ENCODE measurements around the gene CCDC13. TPM values are rescaled to one million over a fixed set of nuclear protein-coding genes. Genes with fewer than 3 reads are reported as not detected.

The CCDC13 gene
- total RNA-seq, 1 donor from 2014 or later = not detected

GRCh38 chr3:42745291-42745745 lies 27.7 kb downstream of the CCDC13 start:
- no peaks in the 10 kb centered on the region for H3K36me3 Mint-ChIP-seq (ENCODE audit: low read depth)
- H3K9me3 Mint-ChIP-seq = no peaks in the 10 kb centered on the region
- DNase-seq (ENCODE audit: low spot score) = no peak
- no peak overlapping the region for H3K27ac Mint-ChIP-seq
- no peaks in the 10 kb centered on the region for H3K27me3 Mint-ChIP-seq (ENCODE audit: low read depth)
- no peak overlapping the region for H3K4me3 Mint-ChIP-seq (ENCODE audit: low read depth)
- intact Hi-C loops (cut with micrococcal nuclease) = no loop called here
- H3K4me1 Mint-ChIP-seq (ENCODE audit: low read depth) = peaks cover 18% of the 10 kb centered on the region

GRCh38 chr3:42743204-42743995 lies 29.7 kb downstream of the CCDC13 start:
- Mint-ChIP-seq H3K27me3 (ENCODE audit: low read depth) (no peaks in the 10 kb centered on the region), H3K4me1 (ENCODE audit: low read depth) (peaks cover 14% of the 10 kb centered on the region), H3K4me3 (ENCODE audit: low read depth) (no peak overlapping the region), H3K27ac (no peak overlapping the region), H3K36me3 (ENCODE audit: low read depth) (no peaks in the 10 kb centered on the region), H3K9me3 (no peaks in the 10 kb centered on the region)
- intact Hi-C loops (cut with micrococcal nuclease) = loop anchor here (5.0 kb wide), 2 partner anchors 81 to 181 kb away; no protein-coding TSS in a partner anchor
- DNase-seq (ENCODE audit: low spot score) = no peak

- H3K9me3 Mint-ChIP-seq = no peaks in the 10 kb centered on the region
- no peaks in the 10 kb centered on the region for H3K36me3 Mint-ChIP-seq (ENCODE audit: low read depth)
- H3K27ac Mint-ChIP-seq = no peak overlapping the region
- intact Hi-C loops (cut with micrococcal nuclease) = loop anchor here (5.0 kb wide), 2 partner anchors 80 to 180 kb away; no protein-coding TSS in a partner anchor
- peaks cover 8% of the 10 kb centered on the region for H3K4me1 Mint-ChIP-seq (ENCODE audit: low read depth)
- H3K4me3 Mint-ChIP-seq (ENCODE audit: low read depth) = no peak overlapping the region
- DNase-seq (ENCODE audit: low spot score) = no peak
- no peaks in the 10 kb centered on the region for H3K27me3 Mint-ChIP-seq (ENCODE audit: low read depth)
Measured at GRCh38 chr3:42742688-42743087, 30.4 kb downstream of the CCDC13 start.

- Mint-ChIP-seq H3K27ac (no peak overlapping the region), H3K4me1 (ENCODE audit: low read depth) (peaks cover 4% of the 10 kb centered on the region), H3K9me3 (no peaks in the 10 kb centered on the region), H3K4me3 (ENCODE audit: low read depth) (no peak overlapping the region), H3K36me3 (ENCODE audit: low read depth) (no peaks in the 10 kb centered on the region), H3K27me3 (ENCODE audit: low read depth) (no peaks in the 10 kb centered on the region)
- intact Hi-C loops (cut with micrococcal nuclease) = loop anchor here (5.0 kb wide), 2 partner anchors 80 to 180 kb away; no protein-coding TSS in a partner anchor
- DNase-seq (ENCODE audit: low spot score) = peak; percentile 1
Measured at GRCh38 chr3:42742259-42742658, 30.8 kb downstream of the CCDC13 start.

- intact Hi-C loops (cut with micrococcal nuclease) = loop anchor here (5.0 kb wide), 2 partner anchors 79 to 179 kb away; no protein-coding TSS in a partner anchor
- no peaks in the 10 kb centered on the region for H3K36me3 Mint-ChIP-seq (ENCODE audit: low read depth)
- H3K9me3 Mint-ChIP-seq = no peaks in the 10 kb centered on the region
- no peaks in the 10 kb centered on the region for H3K27me3 Mint-ChIP-seq (ENCODE audit: low read depth)
- no peak overlapping the region for H3K4me3 Mint-ChIP-seq (ENCODE audit: low read depth)
- DNase-seq (ENCODE audit: low spot score) = no peak
- H3K27ac Mint-ChIP-seq = no peak overlapping the region
- H3K4me1 Mint-ChIP-seq (ENCODE audit: low read depth) = peaks cover 4% of the 10 kb centered on the region
Measured at GRCh38 chr3:42741796-42742195, 31.3 kb downstream of the CCDC13 start.

- Mint-ChIP-seq H3K4me1 (ENCODE audit: low read depth) (peaks cover 4% of the 10 kb centered on the region), H3K36me3 (ENCODE audit: low read depth) (no peaks in the 10 kb centered on the region), H3K9me3 (no peaks in the 10 kb centered on the region), H3K27ac (no peak overlapping the region), H3K4me3 (ENCODE audit: low read depth) (no peak overlapping the region), H3K27me3 (ENCODE audit: low read depth) (no peaks in the 10 kb centered on the region)
- no peak for DNase-seq (ENCODE audit: low spot score)
- intact Hi-C loops (cut with micrococcal nuclease) = loop anchor here (5.0 kb wide), 2 partner anchors 77 to 177 kb away; no protein-coding TSS in a partner anchor
Measured at GRCh38 chr3:42739401-42740158, 33.5 kb downstream of the CCDC13 start.

- Mint-ChIP-seq H3K36me3 (ENCODE audit: low read depth) (no peaks in the 10 kb centered on the region), H3K4me3 (ENCODE audit: low read depth) (no peak overlapping the region), H3K27me3 (ENCODE audit: low read depth) (no peaks in the 10 kb centered on the region), H3K4me1 (ENCODE audit: low read depth) (no peaks in the 10 kb centered on the region), H3K27ac (no peak overlapping the region), H3K9me3 (no peaks in the 10 kb centered on the region)
- intact Hi-C loops (cut with micrococcal nuclease) = no loop called here
- DNase-seq (ENCODE audit: low spot score) = no peak
Measured at GRCh38 chr3:42736531-42736930, 36.5 kb downstream of the CCDC13 start.

- H3K36me3 Mint-ChIP-seq (ENCODE audit: low read depth) = no peaks in the 10 kb centered on the region
- no peak for DNase-seq (ENCODE audit: low spot score)
- intact Hi-C loops (cut with micrococcal nuclease) = no loop called here
- no peaks in the 10 kb centered on the region for H3K9me3 Mint-ChIP-seq
- no peak overlapping the region for H3K27ac Mint-ChIP-seq
- no peaks in the 10 kb centered on the region for H3K27me3 Mint-ChIP-seq (ENCODE audit: low read depth)
- H3K4me1 Mint-ChIP-seq (ENCODE audit: low read depth) = no peaks in the 10 kb centered on the region
- no peak overlapping the region for H3K4me3 Mint-ChIP-seq (ENCODE audit: low read depth)
Measured at GRCh38 chr3:42736081-42736480, 37.0 kb downstream of the CCDC13 start.

- H3K4me1 Mint-ChIP-seq (ENCODE audit: low read depth) = no peaks in the 10 kb centered on the region
- H3K4me3 Mint-ChIP-seq (ENCODE audit: low read depth) = no peak overlapping the region
- no peaks in the 10 kb centered on the region for H3K27me3 Mint-ChIP-seq (ENCODE audit: low read depth)
- no peak for DNase-seq (ENCODE audit: low spot score)
- no peaks in the 10 kb centered on the region for H3K36me3 Mint-ChIP-seq (ENCODE audit: low read depth)
- no peaks in the 10 kb centered on the region for H3K9me3 Mint-ChIP-seq
- intact Hi-C loops (cut with micrococcal nuclease) = no loop called here
- H3K27ac Mint-ChIP-seq = no peak overlapping the region
Measured at GRCh38 chr3:42735615-42736014, 37.4 kb downstream of the CCDC13 start.

GRCh38 chr3:42735019-42735418 lies 38.0 kb downstream of the CCDC13 start:
- no peak overlapping the region for H3K27ac Mint-ChIP-seq
- intact Hi-C loops (cut with micrococcal nuclease) = no loop called here
- no peak for DNase-seq (ENCODE audit: low spot score)
- H3K27me3 Mint-ChIP-seq (ENCODE audit: low read depth) = no peaks in the 10 kb centered on the region
- no peak overlapping the region for H3K4me3 Mint-ChIP-seq (ENCODE audit: low read depth)
- no peaks in the 10 kb centered on the region for H3K4me1 Mint-ChIP-seq (ENCODE audit: low read depth)
- H3K9me3 Mint-ChIP-seq = no peaks in the 10 kb centered on the region
- no peaks in the 10 kb centered on the region for H3K36me3 Mint-ChIP-seq (ENCODE audit: low read depth)

- no peak for DNase-seq (ENCODE audit: low spot score)
- H3K36me3 Mint-ChIP-seq (ENCODE audit: low read depth) = no peaks in the 10 kb centered on the region
- H3K27ac Mint-ChIP-seq = no peak overlapping the region
- intact Hi-C loops (cut with micrococcal nuclease) = no loop called here
- H3K4me3 Mint-ChIP-seq (ENCODE audit: low read depth) = no peak overlapping the region
- no peaks in the 10 kb centered on the region for H3K4me1 Mint-ChIP-seq (ENCODE audit: low read depth)
- peaks cover 1% of the 10 kb centered on the region for H3K27me3 Mint-ChIP-seq (ENCODE audit: low read depth)
- H3K9me3 Mint-ChIP-seq = no peaks in the 10 kb centered on the region
Measured at GRCh38 chr3:42734263-42734860, 38.7 kb downstream of the CCDC13 start.

- no peak overlapping the region for H3K4me3 Mint-ChIP-seq (ENCODE audit: low read depth)
- DNase-seq (ENCODE audit: low spot score) = no peak
- no peaks in the 10 kb centered on the region for H3K36me3 Mint-ChIP-seq (ENCODE audit: low read depth)
- H3K27ac Mint-ChIP-seq = no peak overlapping the region
- H3K4me1 Mint-ChIP-seq (ENCODE audit: low read depth) = no peaks in the 10 kb centered on the region
- no peaks in the 10 kb centered on the region for H3K9me3 Mint-ChIP-seq
- peaks cover 1% of the 10 kb centered on the region for H3K27me3 Mint-ChIP-seq (ENCODE audit: low read depth)
- intact Hi-C loops (cut with micrococcal nuclease) = no loop called here
Measured at GRCh38 chr3:42733501-42734262, 39.4 kb downstream of the CCDC13 start.
